ENCODE measurements around the gene ITPR2. TPM values are rescaled to one million over a fixed set of nuclear protein-coding genes. Genes with fewer than 3 reads are reported as not detected.
A peak's percentile ranks its signal among the peaks of the same experiment; 100 is the strongest.
"Not testable (repeated sequence)": the region's sequence is repeated elsewhere in the genome, so short reads cannot be mapped to it uniquely, and the experiment has no call there.

Gene ITPR2
- total RNA-seq, 1 donor from 2014 or later = 64.0 TPM

DNA sequence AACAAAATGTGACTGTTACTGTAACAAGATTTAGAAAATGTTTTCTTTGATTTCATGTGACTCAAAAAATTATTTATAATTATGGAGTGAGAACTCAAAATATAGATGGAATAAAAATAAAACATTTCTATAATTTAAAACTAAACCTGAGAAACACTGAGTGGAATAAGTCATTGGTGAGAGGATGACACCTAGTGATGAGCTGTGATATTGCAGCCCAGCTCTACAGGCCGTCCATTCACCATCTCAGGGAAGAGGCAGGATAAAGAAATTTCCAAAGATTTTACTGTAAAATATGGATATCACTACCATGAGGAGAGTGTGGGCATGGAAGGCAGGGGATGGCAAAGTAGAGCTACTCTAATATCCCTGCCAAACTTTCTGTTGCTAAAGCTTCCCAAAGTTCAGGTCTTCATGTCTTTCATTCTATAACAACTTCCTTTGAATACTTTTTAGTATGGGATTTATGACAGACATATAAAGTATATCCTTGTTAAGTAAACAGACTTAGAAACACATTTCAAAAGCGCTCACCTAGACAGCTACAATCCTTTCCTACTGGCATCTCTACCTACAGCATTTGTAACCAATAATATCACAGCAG is 308.0 kb downstream of the ITPR2 start:
- H3K36me3 ChIP-seq = no peaks in the 10 kb centered on the region
- H3K27me3 ChIP-seq (ENCODE audit: low read depth) = no peaks in the 10 kb centered on the region
- H3K9me3 ChIP-seq = peaks cover 11% of the 10 kb centered on the region
- DNase-seq = no peak
- no peaks in the 10 kb centered on the region for H3K4me1 ChIP-seq
- peak; percentile 45 to 58 for ATAC-seq
- intact Hi-C loops (cut with DNase I) = no loop called here
- no peak overlapping the region for H3K27ac ChIP-seq
- H3K4me3 ChIP-seq = no peak overlapping the region
- TF ChIP-seq, protein P1, sequence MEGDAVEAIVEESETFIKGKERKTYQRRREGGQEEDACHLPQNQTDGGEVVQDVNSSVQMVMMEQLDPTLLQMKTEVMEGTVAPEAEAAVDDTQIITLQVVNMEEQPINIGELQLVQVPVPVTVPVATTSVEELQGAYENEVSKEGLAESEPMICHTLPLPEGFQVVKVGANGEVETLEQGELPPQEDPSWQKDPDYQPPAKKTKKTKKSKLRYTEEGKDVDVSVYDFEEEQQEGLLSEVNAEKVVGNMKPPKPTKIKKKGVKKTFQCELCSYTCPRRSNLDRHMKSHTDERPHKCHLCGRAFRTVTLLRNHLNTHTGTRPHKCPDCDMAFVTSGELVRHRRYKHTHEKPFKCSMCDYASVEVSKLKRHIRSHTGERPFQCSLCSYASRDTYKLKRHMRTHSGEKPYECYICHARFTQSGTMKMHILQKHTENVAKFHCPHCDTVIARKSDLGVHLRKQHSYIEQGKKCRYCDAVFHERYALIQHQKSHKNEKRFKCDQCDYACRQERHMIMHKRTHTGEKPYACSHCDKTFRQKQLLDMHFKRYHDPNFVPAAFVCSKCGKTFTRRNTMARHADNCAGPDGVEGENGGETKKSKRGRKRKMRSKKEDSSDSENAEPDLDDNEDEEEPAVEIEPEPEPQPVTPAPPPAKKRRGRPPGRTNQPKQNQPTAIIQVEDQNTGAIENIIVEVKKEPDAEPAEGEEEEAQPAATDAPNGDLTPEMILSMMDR (IDR thresholded peaks at IDR 0.05) = peak; percentile 66

DNA sequence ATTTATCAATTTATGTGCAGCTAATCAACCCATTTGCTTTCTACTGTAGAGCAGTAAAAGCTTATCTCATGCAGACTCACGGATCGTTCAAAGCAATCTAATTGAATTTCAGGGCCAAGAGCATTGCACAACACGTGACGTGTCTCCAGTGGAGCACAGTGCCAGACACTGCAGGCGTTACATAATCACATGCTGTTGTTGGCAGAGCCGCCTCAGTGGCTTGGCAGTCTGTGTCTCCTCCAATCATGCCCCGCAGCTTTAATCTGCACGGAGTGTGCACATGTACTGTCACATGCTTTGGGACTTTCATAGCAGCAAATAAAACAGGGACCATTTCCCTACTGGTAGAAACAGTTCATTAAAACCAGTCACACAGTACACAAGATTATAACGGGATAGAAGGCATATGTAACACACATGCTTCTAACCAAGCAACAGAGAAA is 309.3 kb downstream of the ITPR2 start:
- H3K4me1 ChIP-seq = no peaks in the 10 kb centered on the region
- H3K4me3 ChIP-seq = no peak overlapping the region
- peak overlapping the region; percentile 42 for H3K27ac ChIP-seq
- no peaks in the 10 kb centered on the region for H3K27me3 ChIP-seq (ENCODE audit: low read depth)
- DNase-seq (peak; percentile 91), ATAC-seq (peak; percentile 98 to 99)
- TF ChIP-seq, protein P1 (IDR thresholded peaks at IDR 0.05) = no peak
- H3K9me3 ChIP-seq = peaks cover 11% of the 10 kb centered on the region
- no peaks in the 10 kb centered on the region for H3K36me3 ChIP-seq
- intact Hi-C loops (cut with DNase I) = no loop called here

DNA sequence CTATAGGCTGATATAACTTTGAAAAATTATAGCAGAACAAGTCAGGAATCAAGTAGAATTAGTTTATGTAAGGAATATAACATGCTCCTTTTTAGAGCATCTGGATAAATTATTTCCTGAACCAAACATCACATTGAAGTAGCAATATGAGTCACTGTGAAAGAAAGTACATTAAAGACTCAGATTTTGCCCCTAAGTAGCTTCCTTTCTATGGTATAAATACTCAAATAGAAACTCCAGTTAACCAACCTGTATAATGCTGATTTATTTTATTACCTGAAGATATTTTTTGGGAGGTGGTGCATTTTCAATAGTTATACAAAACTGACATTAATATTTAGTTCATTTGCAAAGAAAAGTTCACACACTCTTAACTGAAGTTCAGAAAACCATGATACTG is 312.1 kb downstream of the ITPR2 start:
- no peaks in the 10 kb centered on the region for H3K27me3 ChIP-seq (ENCODE audit: low read depth)
- no peak overlapping the region for H3K4me3 ChIP-seq
- peaks cover 11% of the 10 kb centered on the region for H3K9me3 ChIP-seq
- TF ChIP-seq, protein P1 (IDR thresholded peaks at IDR 0.05) = no peak
- ATAC-seq = no peak
- no peaks in the 10 kb centered on the region for H3K36me3 ChIP-seq
- no peak overlapping the region for H3K27ac ChIP-seq
- no peak for DNase-seq
- intact Hi-C loops (cut with DNase I) = no loop called here
- no peaks in the 10 kb centered on the region for H3K4me1 ChIP-seq

GRCh38 chr12:26520109-26520508 is 312.9 kb downstream of the ITPR2 start:
- no peak for DNase-seq
- intact Hi-C loops (cut with DNase I) = no loop called here
- Histone ChIP-seq H3K4me3 (no peak overlapping the region), H3K36me3 (no peaks in the 10 kb centered on the region), H3K4me1 (no peaks in the 10 kb centered on the region), H3K9me3 (peaks cover 4% of the 10 kb centered on the region), H3K27ac (no peak overlapping the region), H3K27me3 (ENCODE audit: low read depth) (no peaks in the 10 kb centered on the region)
- ATAC-seq = no peak
- TF ChIP-seq, protein P1 (IDR thresholded peaks at IDR 0.05) = no peak

DNA sequence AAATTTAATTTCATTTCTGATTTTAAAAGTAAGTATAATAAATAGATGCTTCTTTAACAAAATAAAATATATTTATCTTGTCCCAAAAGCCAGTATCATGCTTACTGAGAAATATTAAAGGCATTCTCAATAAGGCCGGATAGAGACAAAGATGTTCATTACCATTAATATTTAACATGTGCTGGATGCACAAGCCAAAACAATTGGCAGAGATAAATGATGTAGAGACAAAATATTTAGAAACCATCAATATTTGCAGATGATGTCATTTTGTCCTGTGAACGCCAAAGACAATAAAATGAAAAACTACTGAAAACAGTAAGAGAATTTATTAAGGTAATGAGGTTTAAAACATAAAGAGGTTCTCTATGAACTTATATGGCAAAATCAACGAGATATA is 313.5 kb downstream of the ITPR2 start:
- TF ChIP-seq, protein P1 (IDR thresholded peaks at IDR 0.05) = no peak
- no peaks in the 10 kb centered on the region for H3K4me1 ChIP-seq
- H3K9me3 ChIP-seq = no peaks in the 10 kb centered on the region
- no peaks in the 10 kb centered on the region for H3K27me3 ChIP-seq (ENCODE audit: low read depth)
- H3K4me3 ChIP-seq = no peak overlapping the region
- ATAC-seq (no peak), DNase-seq (no peak)
- H3K36me3 ChIP-seq = no peaks in the 10 kb centered on the region
- no peak overlapping the region for H3K27ac ChIP-seq
- intact Hi-C loops (cut with DNase I) = no loop called here

DNA sequence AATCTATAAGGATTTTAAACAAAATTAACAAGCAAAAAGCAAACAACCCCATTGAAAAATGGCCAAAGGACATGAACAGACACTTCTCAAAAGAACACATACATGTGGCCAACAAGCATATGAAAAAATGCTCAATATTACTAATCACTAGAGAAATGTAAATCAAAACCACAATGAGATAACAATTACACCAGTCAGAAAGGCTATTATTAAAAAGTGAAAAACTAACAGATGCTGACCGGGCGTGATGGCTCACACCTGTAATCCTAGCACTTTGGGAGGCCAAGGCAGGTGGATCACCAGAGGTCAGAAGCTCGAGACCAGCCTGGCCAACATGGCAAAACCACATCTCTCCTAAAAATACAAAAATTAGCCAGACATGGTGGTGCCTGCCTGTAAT is 315.7 kb downstream of the ITPR2 start:
- H3K27ac ChIP-seq, ATAC-seq: not testable (repeated sequence)

More for the DNA sequence above, 315.7 kb downstream of the ITPR2 start:
- H3K27me3 ChIP-seq (ENCODE audit: low read depth); H3K36me3 ChIP-seq; DNase-seq; intact Hi-C loops (cut with DNase I); H3K4me3 ChIP-seq; H3K4me1 ChIP-seq; H3K9me3 ChIP-seq: not testable (repeated sequence)
